Measurements from ENCODE around the gene LTB4R. TPM values are rescaled to one million over a fixed set of nuclear protein-coding genes. Genes with fewer than 3 reads are reported as not detected.

The LTB4R gene
- total and polyA plus RNA-seq, 4 experiments from 2014 or later = 9.6 to 20.0 (median 15.1) TPM

DNA sequence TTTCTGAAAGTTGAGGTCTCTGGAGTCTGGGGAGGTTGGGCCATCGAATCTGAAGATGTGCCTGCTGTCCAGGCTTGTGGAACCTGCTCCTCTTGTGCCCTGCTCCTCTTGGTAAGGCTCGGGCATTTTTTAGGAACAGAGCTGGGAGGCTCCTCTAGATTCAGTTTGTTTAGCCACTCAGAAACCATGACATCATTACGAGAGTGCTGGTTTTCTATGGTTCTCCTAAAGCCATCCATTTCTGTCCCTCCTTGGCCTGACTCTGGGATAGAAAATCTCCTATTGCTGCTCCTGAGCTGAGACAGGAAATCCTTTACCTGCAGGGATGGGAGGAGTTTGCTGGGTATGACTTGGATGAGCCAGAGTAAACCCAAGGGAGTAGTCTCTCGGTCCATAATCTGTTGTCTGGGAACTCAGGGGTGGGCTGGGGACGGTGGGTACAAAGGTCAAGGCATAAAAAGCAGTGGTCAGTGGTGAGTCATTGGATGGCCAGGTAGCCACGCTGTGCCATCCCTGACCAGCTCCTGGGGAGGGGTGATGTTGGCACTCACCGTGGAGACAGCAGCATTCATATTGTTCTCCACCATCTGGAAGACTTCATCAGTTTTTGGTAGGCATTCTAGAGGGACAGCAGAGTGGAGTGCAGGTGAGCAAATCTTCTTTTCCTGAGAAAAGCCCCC, 26.0 kb downstream of the LTB4R start:
- peaks cover 54% of the 10 kb centered on the region for H3K4me1 ChIP-seq (ENCODE audit: insufficient read depth, low read length)
- Mint-ChIP-seq H3K4me3 (peak overlapping the region in 3 of 8 donors; percentile 50 to 97 (median 95)), H3K4me1 (peaks cover 28 to 70% (median 47%) of the 10 kb centered on the region in 4 donors)

DNA sequence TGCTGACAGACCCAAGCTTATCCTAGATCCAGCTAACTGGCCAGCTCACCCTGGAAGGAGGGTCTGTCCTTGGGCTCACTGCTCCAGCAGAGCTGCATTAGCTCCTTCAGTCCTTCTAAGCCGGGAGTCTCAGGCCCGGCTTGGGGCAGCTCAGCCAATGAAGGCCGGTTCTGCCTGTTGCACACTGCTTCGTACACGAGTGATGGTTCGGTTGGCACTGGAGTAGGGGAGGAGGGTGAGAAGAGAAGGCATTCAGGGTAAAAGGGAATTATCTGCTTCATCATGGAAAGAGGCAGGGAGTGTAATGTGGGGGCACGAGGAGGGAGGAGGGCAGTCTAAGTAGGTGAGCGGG, 26.5 kb downstream of the LTB4R start:
- ChIA-PET POLR2A (ENCODE audit: partially characterized antibody) (interaction anchor here (1.6 to 12.5 kb wide), 4 partner anchors 30 to 101 kb away, joined by 8 to 361 read pairs (median 92); partner anchors contain the start of genes CBLN3, CIDEB, KHNYN and SDR39U1), CTCF (ENCODE audit: partially characterized antibody) (interaction anchor here (0.9 to 23.0 kb wide), 5 partner anchors 10 to 94 kb away, joined by 4 to 791 read pairs (median 4); partner anchors contain the start of genes CBLN3, CIDEB, KHNYN and LTB4R)
- no peaks in the 10 kb centered on the region for H3K9me3 ChIP-seq (ENCODE audit: control insufficient read depth in 1 of 2, low read length in 2 of 2)
- H3K27ac ChIP-seq (ENCODE audit: low read depth, low read length) = no peak overlapping the region
- H3K27ac Mint-ChIP-seq = peak overlapping the region in 4 of 7 donors; percentile 16 to 72 (median 31)
- peaks cover 49% of the 10 kb centered on the region for H3K4me1 ChIP-seq (ENCODE audit: insufficient read depth, low read length)
- H3K36me3 Mint-ChIP-seq = peaks cover 32% of the 10 kb centered on the region in 2 donors
- peaks cover 24 to 65% (median 42%) of the 10 kb centered on the region in 4 donors for H3K4me1 Mint-ChIP-seq
- peaks cover 5 to 12% of the 10 kb centered on the region in 2 donors for H3K27me3 Mint-ChIP-seq
- H3K36me3 ChIP-seq (ENCODE audit: insufficient read depth, low read length) = peaks cover 18% of the 10 kb centered on the region
- intact Hi-C loops (cut with micrococcal nuclease) = no loop called here
- peak overlapping the region; percentile 50 to 98 (median 96) for H3K4me3 Mint-ChIP-seq
- no peak for DNase-seq
- peaks cover 0 to 5% (median 0%) of the 10 kb centered on the region in 8 donors for H3K9me3 Mint-ChIP-seq
- peaks cover 11% of the 10 kb centered on the region for H3K27me3 ChIP-seq (ENCODE audit: insufficient read depth, low read length)
- no peak overlapping the region for H3K4me3 ChIP-seq (ENCODE audit: low read length in 2 of 2)

More for the DNA sequence above, 26.0 kb downstream of the LTB4R start:
- Mint-ChIP-seq H3K27ac (peak overlapping the region in 2 of 7 donors; percentile 29 to 70), H3K9me3 (peaks cover 0 to 5% (median 0%) of the 10 kb centered on the region in 8 donors), H3K27me3 (peaks cover 4 to 11% of the 10 kb centered on the region in 2 donors), H3K36me3 (peaks cover 32% of the 10 kb centered on the region in 2 donors)
- Histone ChIP-seq H3K27ac (ENCODE audit: low read depth, low read length) (no peak overlapping the region), H3K27me3 (ENCODE audit: insufficient read depth, low read length) (peaks cover 11% of the 10 kb centered on the region), H3K4me3 (ENCODE audit: low read length in 2 of 2) (no peak overlapping the region), H3K9me3 (ENCODE audit: control insufficient read depth in 1 of 2, low read length in 2 of 2) (no peaks in the 10 kb centered on the region), H3K36me3 (ENCODE audit: insufficient read depth, low read length) (peaks cover 18% of the 10 kb centered on the region)
- intact Hi-C loops (cut with micrococcal nuclease) = no loop called here
- ChIA-PET CTCF (ENCODE audit: partially characterized antibody) (interaction anchor here (1.0 to 23.0 kb wide), 5 partner anchors 10 to 95 kb away, joined by 4 to 791 read pairs (median 4); partner anchors contain the start of genes CBLN3, CIDEB, KHNYN and LTB4R), POLR2A (ENCODE audit: partially characterized antibody) (interaction anchor here (1.6 to 12.5 kb wide), 4 partner anchors 29 to 102 kb away, joined by 8 to 361 read pairs (median 92); partner anchors contain the start of genes CBLN3, CIDEB, KHNYN and SDR39U1)
- no peak for DNase-seq

DNA sequence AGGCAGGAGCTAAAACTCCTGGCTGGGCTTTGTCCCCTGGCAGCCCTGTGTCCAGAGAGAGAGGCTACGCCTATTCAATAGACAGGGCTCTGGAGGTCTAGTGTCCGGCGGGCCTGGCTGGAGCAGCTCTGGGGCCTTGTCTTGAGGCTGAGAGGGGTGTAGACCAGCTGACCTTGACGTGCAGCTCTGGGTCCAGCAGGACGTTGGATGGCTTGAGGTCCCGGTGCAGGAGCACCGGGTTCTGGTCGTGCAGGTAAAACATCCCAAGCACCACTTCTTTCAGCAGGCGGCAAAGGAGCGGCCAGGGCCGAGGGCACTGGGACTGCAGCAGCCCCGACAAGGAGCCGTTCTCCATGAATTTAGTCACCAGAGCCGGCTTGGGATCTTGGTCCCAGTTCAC, 27.5 kb downstream of the LTB4R start:
- H3K4me3 ChIP-seq (ENCODE audit: low read length in 2 of 2) = peak overlapping the region; percentile 85 to 86
- H3K9me3 ChIP-seq (ENCODE audit: control insufficient read depth in 1 of 2, low read length in 2 of 2) = no peaks in the 10 kb centered on the region
- intact Hi-C loops (cut with micrococcal nuclease) = no loop called here
- H3K4me1 Mint-ChIP-seq = peaks cover 20 to 56% (median 35%) of the 10 kb centered on the region in 4 donors
- DNase-seq = no peak
- H3K27me3 Mint-ChIP-seq = peaks cover 7 to 13% of the 10 kb centered on the region in 2 donors
- H3K27ac Mint-ChIP-seq = peak overlapping the region in 4 of 7 donors; percentile 16 to 80 (median 60)
- H3K4me3 Mint-ChIP-seq = peak overlapping the region; percentile 93 to 98 (median 96)
- no peaks in the 10 kb centered on the region for H3K9me3 Mint-ChIP-seq
- no peak overlapping the region for H3K27ac ChIP-seq (ENCODE audit: low read depth, low read length)
- ChIA-PET POLR2A (ENCODE audit: partially characterized antibody) (interaction anchor here (0.8 to 12.5 kb wide), 11 partner anchors 8 to 150 kb away, joined by 3 to 361 read pairs (median 6); partner anchors contain the start of genes CBLN3, CHMP4A, CIDEB and IPO4), CTCF (ENCODE audit: partially characterized antibody) (interaction anchor here (0.9 to 23.0 kb wide), 4 partner anchors 9 to 93 kb away, joined by 4 to 791 read pairs (median 118); partner anchors contain the start of genes CBLN3, CIDEB, KHNYN and LTB4R)
- peaks cover 38% of the 10 kb centered on the region for H3K4me1 ChIP-seq (ENCODE audit: insufficient read depth, low read length)
- H3K36me3 ChIP-seq (ENCODE audit: insufficient read depth, low read length) = peaks cover 18% of the 10 kb centered on the region
- peaks cover 32% of the 10 kb centered on the region in 2 donors for H3K36me3 Mint-ChIP-seq
- H3K27me3 ChIP-seq (ENCODE audit: insufficient read depth, low read length) = peaks cover 9% of the 10 kb centered on the region

DNA sequence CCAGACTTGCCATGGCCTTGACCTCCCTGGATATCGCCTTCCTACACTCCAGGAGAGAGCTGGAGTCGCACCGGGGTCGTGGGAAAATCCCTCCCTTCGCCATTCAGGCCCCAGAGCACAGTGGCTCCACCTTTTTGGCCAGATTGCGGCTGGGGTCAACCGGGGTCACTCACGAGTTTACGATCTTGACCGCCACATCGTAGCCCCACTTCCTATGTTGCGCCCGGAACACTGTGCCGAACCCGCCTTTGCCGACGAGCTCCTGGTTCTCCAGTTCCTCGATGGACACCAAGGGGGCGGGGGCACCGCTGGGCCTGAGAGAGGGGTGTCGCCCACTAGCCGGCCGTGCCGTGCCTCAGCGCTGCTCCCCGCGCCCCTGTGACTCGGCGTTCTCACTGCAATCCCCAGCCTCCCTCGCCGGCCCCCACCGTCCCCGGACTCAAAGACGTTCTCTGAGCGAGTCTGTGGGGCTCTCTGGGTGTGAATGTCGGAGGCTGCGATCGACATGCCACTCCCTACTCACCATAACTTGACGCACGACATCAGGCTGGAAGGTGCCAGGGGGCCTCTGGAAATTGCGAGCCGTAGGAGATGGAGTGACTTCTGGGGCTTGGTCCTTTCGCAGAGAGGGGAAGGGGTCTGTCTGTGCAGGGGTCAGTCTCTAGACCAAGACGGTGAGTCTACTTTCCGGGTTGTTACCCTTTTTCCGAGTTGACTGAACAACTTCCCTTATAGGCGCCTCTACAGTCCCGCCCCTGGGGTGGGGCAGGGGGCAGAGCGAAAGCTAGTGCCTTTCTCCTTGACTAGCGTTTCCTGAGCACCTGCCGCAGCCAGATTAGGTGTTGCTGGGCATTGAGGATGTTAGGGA, 28.2 kb downstream of the LTB4R start, which contains the start of gene RIPK3:
TSS of gene RIPK3 (minus strand) at position 708 of the 868 bp plus-strand sequence. CDS start at position 543, 165 bp downstream.
- DNase-seq = peak; percentile 65 to 80 (median 68)
- intact Hi-C loops (cut with micrococcal nuclease) = no loop called here
- no peaks in the 10 kb centered on the region for H3K9me3 Mint-ChIP-seq
- H3K27me3 Mint-ChIP-seq = peaks cover 7 to 13% of the 10 kb centered on the region in 2 donors
- peaks cover 17 to 50% (median 31%) of the 10 kb centered on the region in 4 donors for H3K4me1 Mint-ChIP-seq
- ChIA-PET CTCF (ENCODE audit: partially characterized antibody) (interaction anchor here (0.5 to 23.0 kb wide), 7 partner anchors 18 to 282 kb away, joined by 3 to 791 read pairs (median 4); partner anchors contain the start of genes CBLN3, CIDEB, KHNYN and LTB4R), POLR2A (ENCODE audit: partially characterized antibody) (interaction anchor here (0.6 to 12.5 kb wide), 20 partner anchors 9 to 226 kb away, joined by 3 to 361 read pairs (median 4); partner anchors contain the start of genes CBLN3, CHMP4A, CIDEB and DHRS1)
- peaks cover 5% of the 10 kb centered on the region for H3K27me3 ChIP-seq (ENCODE audit: insufficient read depth, low read length)
- peak within 1 kb of the TSS; percentile 67 for H3K27ac ChIP-seq (ENCODE audit: low read depth, low read length)
- peak within 1 kb of the TSS; percentile 82 to 98 (median 96) for H3K27ac Mint-ChIP-seq
- H3K36me3 ChIP-seq (ENCODE audit: insufficient read depth, low read length) = peaks cover 18% of the 10 kb centered on the region
- H3K4me3 Mint-ChIP-seq = peak within 1 kb of the TSS; percentile 93 to 98 (median 96)
- peaks cover 32% of the 10 kb centered on the region in 2 donors for H3K36me3 Mint-ChIP-seq
- H3K4me3 ChIP-seq (ENCODE audit: low read length in 2 of 2) = peak within 1 kb of the TSS; percentile 85 to 86
- H3K9me3 ChIP-seq (ENCODE audit: control insufficient read depth in 1 of 2, low read length in 2 of 2) = no peaks in the 10 kb centered on the region
- peaks cover 32% of the 10 kb centered on the region for H3K4me1 ChIP-seq (ENCODE audit: insufficient read depth, low read length)

DNA sequence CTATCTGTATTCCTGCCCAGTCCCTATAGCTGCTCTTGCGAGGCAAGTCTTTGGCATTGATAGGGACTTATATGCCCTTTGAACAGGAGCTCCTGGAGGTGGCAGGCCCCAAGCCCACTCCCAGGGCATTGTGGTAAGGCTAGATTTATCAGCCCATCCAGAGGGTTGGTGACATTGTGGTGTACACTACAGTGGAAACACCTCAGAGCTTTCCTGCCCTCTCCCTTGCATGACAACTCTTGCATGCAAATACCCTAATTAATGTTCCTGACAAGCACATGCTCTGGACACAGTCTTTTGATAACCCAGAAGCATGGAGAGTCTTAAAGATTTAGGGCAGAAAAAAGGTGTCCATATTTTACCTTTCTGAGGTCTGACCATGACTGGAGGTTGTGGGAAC, 29.3 kb downstream of the LTB4R start:
- no peak for DNase-seq
- H3K27me3 ChIP-seq (ENCODE audit: insufficient read depth, low read length) = no peaks in the 10 kb centered on the region
- peaks cover 24% of the 10 kb centered on the region for H3K4me1 ChIP-seq (ENCODE audit: insufficient read depth, low read length)
- Mint-ChIP-seq H3K4me3 (peak overlapping the region in 3 of 8 donors; percentile 95 to 98 (median 97)), H3K4me1 (peaks cover 16 to 41% (median 27%) of the 10 kb centered on the region in 4 donors), H3K9me3 (no peaks in the 10 kb centered on the region), H3K27ac (peak overlapping the region in 1 of 7 donors; percentile 82), H3K27me3 (peaks cover 12 to 14% of the 10 kb centered on the region in 2 donors), H3K36me3 (peaks cover 27 to 32% of the 10 kb centered on the region in 2 donors)
- H3K36me3 ChIP-seq (ENCODE audit: insufficient read depth, low read length) = peaks cover 18% of the 10 kb centered on the region
- intact Hi-C loops (cut with micrococcal nuclease) = no loop called here
- H3K9me3 ChIP-seq (ENCODE audit: control insufficient read depth in 1 of 2, low read length in 2 of 2) = no peaks in the 10 kb centered on the region
- no peak overlapping the region for H3K27ac ChIP-seq (ENCODE audit: low read depth, low read length)
- H3K4me3 ChIP-seq (ENCODE audit: low read length in 2 of 2) = no peak overlapping the region
- ChIA-PET POLR2A (ENCODE audit: partially characterized antibody) (interaction anchor here (1.0 to 12.5 kb wide), 8 partner anchors 8 to 98 kb away, joined by 3 to 361 read pairs (median 7); partner anchors contain the start of genes CBLN3, KHNYN, LTB4R and LTB4R2), CTCF (ENCODE audit: partially characterized antibody) (interaction anchor here (0.8 to 23.0 kb wide), 5 partner anchors 8 to 98 kb away, joined by 4 to 791 read pairs (median 12); partner anchors contain the start of genes CBLN3, CIDEB, KHNYN and LTB4R)

DNA sequence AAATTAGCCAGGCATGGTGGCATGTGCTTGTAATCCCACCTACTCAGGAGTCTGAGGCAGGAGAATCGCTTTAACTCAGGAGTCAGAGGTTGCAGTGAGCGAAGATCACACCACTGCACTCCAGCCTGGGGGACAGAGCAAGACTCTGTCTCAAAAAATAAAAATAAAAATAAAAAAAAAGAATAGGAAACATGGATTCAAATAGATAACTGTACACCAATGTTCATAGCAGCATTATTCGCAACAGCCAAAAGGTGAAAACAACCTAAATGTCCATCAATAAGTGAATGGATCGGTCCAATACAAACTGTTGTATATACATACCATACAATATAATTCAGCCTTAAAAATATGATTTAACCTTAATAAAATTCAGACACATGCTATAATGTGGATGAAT, 31.6 kb downstream of the LTB4R start:
- no peak overlapping the region for H3K4me3 ChIP-seq (ENCODE audit: low read length in 2 of 2)
- Mint-ChIP-seq H3K9me3 (no peaks in the 10 kb centered on the region), H3K27ac (no peak overlapping the region), H3K4me1 (peaks cover 14 to 27% (median 18%) of the 10 kb centered on the region in 4 donors), H3K36me3 (peaks cover 7 to 12% of the 10 kb centered on the region in 2 donors), H3K27me3 (peaks cover 12 to 20% of the 10 kb centered on the region in 2 donors), H3K4me3 (no peak overlapping the region)
- peaks cover 21% of the 10 kb centered on the region for H3K4me1 ChIP-seq (ENCODE audit: insufficient read depth, low read length)
- H3K27me3 ChIP-seq (ENCODE audit: insufficient read depth, low read length) = no peaks in the 10 kb centered on the region
- H3K36me3 ChIP-seq (ENCODE audit: insufficient read depth, low read length) = peaks cover 5% of the 10 kb centered on the region
- no peak overlapping the region for H3K27ac ChIP-seq (ENCODE audit: low read depth, low read length)
- DNase-seq = no peak
- CTCF ChIA-PET (ENCODE audit: partially characterized antibody) = interaction anchor here (5.7 to 23.0 kb wide), 2 partner anchors 10 to 89 kb away, joined by 46 to 791 read pairs; partner anchors contain the start of genes ADCY4, CBLN3, KHNYN and SDR39U1
- no peaks in the 10 kb centered on the region for H3K9me3 ChIP-seq (ENCODE audit: control insufficient read depth in 1 of 2, low read length in 2 of 2)
- POLR2A ChIA-PET (ENCODE audit: partially characterized antibody) = interaction anchor here (1.9 kb wide), 1 partner anchor 101 kb away, joined by 4 read pairs; no protein-coding TSS in a partner anchor
- intact Hi-C loops (cut with micrococcal nuclease) = no loop called here

All from CD4-positive, alpha-beta memory T cell (primary cell).